K562 (cell line): ENCODE measurements around the gene SRM. TPM values are rescaled to one million over a fixed set of nuclear protein-coding genes. Genes with fewer than 3 reads are reported as not detected.

Source experiments
- ARID3B ChIP-seq: fragments of 250-450 bp; sonication (Bioruptor Pico); IDR thresholded peaks from 2 replicates; pipeline ENCODE4 v1.4.0; 2020; ENCODE audit warnings: borderline replicate concordance
- CBX1 ChIP-seq: sonication (generic); IDR thresholded peaks from 2 replicates; pipeline ENCODE4 v1.6.1; 2016; ENCODE audit warnings: antibody characterized with exemption, low read depth, mild to moderate bottlenecking
- DACH1 ChIP-seq: fragments of 450-650 bp; IDR thresholded peaks from 2 replicates; pipeline ENCODE4 v1.6.1; 2018; ENCODE audit not compliant: partially characterized antibody
- ELF2 ChIP-seq: fragments of 250-450 bp; sonication (Bioruptor Pico); IDR thresholded peaks from 2 replicates; pipeline ENCODE4 v1.5.0; 2021; ENCODE audit warnings: mild to moderate bottlenecking
- GTF2F1 ChIP-seq: IDR thresholded peaks from 2 replicates; pipeline ENCODE4 v1.6.1; 2011; ENCODE audit warnings: low read depth, low read length, improper control_type of control experiment
- HDAC1 ChIP-seq, 2 experiments: fragments of 450-650 bp; IDR thresholded peaks; 2 replicates each; pipeline ENCODE4 v1.6.1; 2016 to 2017; ENCODE audit warnings: inconsistent platforms in 1 of 2, mild to moderate bottlenecking in 1 of 2, moderate library complexity in 1 of 2
- HNRNPLL ChIP-seq: fragments of 200-400 bp; formaldehyde crosslinking; IDR thresholded peaks from 2 replicates; pipeline ENCODE4 v1.6.1; 2017; ENCODE audit warnings: low read length, low read depth, mild to moderate bottlenecking; ENCODE audit not compliant: poor library complexity, severe bottlenecking
- MEIS2 ChIP-seq: fragments of 450-650 bp; IDR thresholded peaks from 2 replicates; pipeline ENCODE4 v1.6.1; 2014; ENCODE audit warnings: mild to moderate bottlenecking; ENCODE audit not compliant: partially characterized antibody
- MIER1 ChIP-seq: fragments of 450-650 bp; IDR thresholded peaks from 2 replicates; pipeline ENCODE4 v1.6.1; 2016; ENCODE audit warnings: antibody characterized with exemption, mild to moderate bottlenecking, low read depth
- NCOR1 ChIP-seq: fragments of 450-650 bp; IDR thresholded peaks from 2 replicates; pipeline ENCODE4 v1.6.1; 2016; ENCODE audit warnings: mild to moderate bottlenecking, moderate library complexity
- PHF20 ChIP-seq: fragments of 450-650 bp; IDR thresholded peaks from 2 replicates; pipeline ENCODE4 v1.6.1; 2018; ENCODE audit not compliant: partially characterized antibody
- POLR2G ChIP-seq: fragments of 200-400 bp; formaldehyde crosslinking; IDR thresholded peaks from 2 replicates; pipeline ENCODE4 v1.6.1; 2017; ENCODE audit warnings: low read depth, mild to moderate bottlenecking, antibody characterized with exemption, low read length, moderate library complexity
- RBM15 ChIP-seq: fragments of 200-400 bp; formaldehyde crosslinking; IDR thresholded peaks from 2 replicates; pipeline ENCODE4 v1.6.1; 2018; ENCODE audit warnings: mild to moderate bottlenecking, low read length, moderate library complexity; ENCODE audit not compliant: insufficient read depth
- SNRNP70 ChIP-seq: fragments of 200-400 bp; formaldehyde crosslinking; optimal IDR thresholded peaks from 2 replicates; pipeline ENCODE3; 2017; ENCODE audit warnings: low read depth, low read length
- TCF15 ChIP-seq: fragments of 250-450 bp; sonication (Bioruptor Pico); IDR thresholded peaks from 2 replicates; pipeline ENCODE4 v1.8.0; 2022; ENCODE audit warnings: moderate library complexity, mild to moderate bottlenecking, inconsistent platforms
- TCF7L2 ChIP-seq: fragments of 150-350 bp; IDR thresholded peaks from 2 replicates; pipeline ENCODE4 v1.6.1; 2016; ENCODE audit warnings: low read depth, mild to moderate bottlenecking, low read length, moderate library complexity
- U2AF1 ChIP-seq: fragments of 200-400 bp; formaldehyde crosslinking; optimal IDR thresholded peaks from 2 replicates; pipeline ENCODE3; 2017; ENCODE audit warnings: mild to moderate bottlenecking, low read depth, low read length, moderate library complexity
- ZBTB2 ChIP-seq: fragments of 450-650 bp; IDR thresholded peaks from 2 replicates; pipeline ENCODE4 v1.6.1; 2016; ENCODE audit warnings: antibody characterized with exemption
- ZBTB43 ChIP-seq: sonication (generic); formaldehyde crosslinking; IDR thresholded peaks from 2 replicates; pipeline ENCODE4 v1.8.0; 2023; ENCODE audit warnings: mild to moderate bottlenecking, missing genetic modification reagents
- polyA plus RNA-seq, 8 experiments: library from polyadenylated mRNA; depleted of rRNA in 4 of 8; stranded (reverse) in 5 of 8; unstranded in 3 of 8; fragments of >200 nt; fragmentation: Nextera tagmentation in 2 of 8; fragmentation: Illumina TruSeq in 1 of 8; extraction: Ambion mirVana in 2 of 8; extraction: Trizol in 1 of 8; gene quantifications; 2 replicates each; pipeline versions ENCODE4 v1.2.1 to v1.2.3, GENCODE V29; 2011 to 2014; ENCODE audit warnings: inconsistent platforms in 1 of 8, missing spikeins in 1 of 8
- total RNA-seq, 7 experiments: library from RNA; depleted of rRNA in 6 of 7; stranded (reverse); fragments of >200 nt in 6 of 7; fragmentation: Illumina TruSeq in 2 of 7; extraction: Trizol in 2 of 7; gene quantifications; 2 replicates each; pipeline versions ENCODE4 v1.2.1 to v1.2.3, GENCODE V29; 2011 to 2021; ENCODE audit warnings: low replicate concordance in 1 of 7
- TF ChIP-seq, protein P1 (sequence below): fragments of 250-450 bp; sonication (Bioruptor Pico); IDR thresholded peaks from 2 replicates; pipeline ENCODE4 v1.8.0; 2022; ENCODE audit warnings: moderate library complexity, mild to moderate bottlenecking, inconsistent platforms

SRM gene
- total and polyA plus RNA-seq, 9 of the 15 experiments (the other 6 are each of a cell fraction or from before 2014, with no cell fraction given): 23.9 to 373 (median 82.5) TPM

DNA sequence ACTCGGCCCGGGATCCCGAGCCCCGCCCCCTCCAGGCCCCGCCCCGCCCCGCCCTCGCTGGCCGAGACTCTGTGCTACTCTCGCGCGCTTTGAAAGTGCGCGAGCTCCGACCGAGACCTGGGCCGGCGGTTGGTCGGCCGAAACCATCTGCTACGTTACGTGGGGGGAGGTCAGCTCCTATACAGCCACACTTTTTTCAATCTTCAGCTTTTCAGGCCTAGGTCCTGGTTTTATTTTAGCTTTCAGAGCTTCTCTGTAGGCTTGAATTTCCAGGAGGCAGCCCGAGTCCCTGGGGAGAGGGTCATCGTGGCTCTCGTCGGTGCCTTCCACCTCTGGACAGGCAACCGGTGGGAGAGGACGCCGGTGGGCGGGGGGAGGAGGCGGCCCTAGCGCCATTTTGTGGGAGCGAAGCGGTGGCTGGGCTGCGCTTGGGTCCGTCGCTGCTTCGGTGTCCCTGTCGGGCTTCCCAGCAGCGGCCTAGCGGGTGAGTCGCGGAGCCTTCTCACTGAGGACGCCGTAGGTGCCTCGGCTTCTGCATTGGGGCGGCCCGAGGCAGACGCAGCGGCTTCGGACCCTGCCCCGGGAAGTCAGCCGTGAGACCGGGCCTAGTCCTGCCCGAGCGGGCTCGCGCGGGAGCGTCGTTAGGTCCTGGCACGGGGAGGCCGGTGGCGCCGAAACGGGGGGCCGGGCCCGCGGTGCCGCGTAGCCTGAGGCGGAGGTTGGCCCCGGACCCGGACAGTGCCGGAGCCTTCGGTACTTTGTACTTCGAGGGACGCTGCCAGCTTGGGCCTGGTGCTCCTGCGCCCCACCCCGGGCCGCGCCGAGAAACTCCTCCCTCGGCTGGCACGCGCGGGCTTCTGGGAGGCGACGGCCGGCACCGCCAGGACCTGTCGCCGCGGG lies 47.3 kb downstream of the SRM start, which contains the start of gene TARDBP (continued):
- TF ChIP-seq SNRNP70 (no peak), MIER1 (peak; percentile 82), U2AF1 (peak; percentile 72), GTF2F1 (peak; percentile 85; the same call in 1 of the 2 replicates), HNRNPLL (peak; percentile 65), RBM15 (no peak), CBX1 (no peak), ZBTB43 (CRISPR knock-in tag) (peak; percentile 72; the same call in 1 of the 2 replicates), DACH1 (no peak), TCF15 (peak; percentile 48; the same call in 1 of the 2 replicates), ELF2 (no peak; the same call in 1 of the 2 replicates), POLR2G (peak; percentile 98), MEIS2 (no peak), NCOR1 (0 out of 2 replicates have a peak, but pooled peaks have one; percentile 11), PHF20 (peak; percentile 93), ARID3B (0 out of 2 replicates have a peak, but pooled peaks have one; percentile 32), HDAC1 (IDR thresholded peaks at IDR 0.05) (peak in 1 of 2 experiments; percentile 91; a peak in 2 of 4 replicates), ZBTB2 (peak; percentile 92), TCF7L2 (peak; percentile 98)
- TF ChIP-seq, protein P1, sequence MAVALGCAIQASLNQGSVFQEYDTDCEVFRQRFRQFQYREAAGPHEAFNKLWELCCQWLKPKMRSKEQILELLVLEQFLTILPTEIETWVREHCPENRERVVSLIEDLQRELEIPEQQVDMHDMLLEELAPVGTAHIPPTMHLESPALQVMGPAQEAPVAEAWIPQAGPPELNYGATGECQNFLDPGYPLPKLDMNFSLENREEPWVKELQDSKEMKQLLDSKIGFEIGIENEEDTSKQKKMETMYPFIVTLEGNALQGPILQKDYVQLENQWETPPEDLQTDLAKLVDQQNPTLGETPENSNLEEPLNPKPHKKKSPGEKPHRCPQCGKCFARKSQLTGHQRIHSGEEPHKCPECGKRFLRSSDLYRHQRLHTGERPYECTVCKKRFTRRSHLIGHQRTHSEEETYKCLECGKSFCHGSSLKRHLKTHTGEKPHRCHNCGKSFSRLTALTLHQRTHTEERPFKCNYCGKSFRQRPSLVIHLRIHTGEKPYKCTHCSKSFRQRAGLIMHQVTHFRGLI (CRISPR knock-in tag): no peak
